Measurements from ENCODE around the gene FAM149A.
A peak's percentile ranks its signal among the peaks of the same experiment; 100 is the strongest.

FAM149A gene

GRCh38 chr4:186104114-186104889, at the start of gene FAM149A:
Gene FAM149A (plus strand): TSS chr4:186104704.
- Histone ChIP-seq H3K9me3 (ENCODE audit: insufficient read depth, low read length) (no peaks in the 10 kb centered on the region), H3K9me2 (replicated peaks; ENCODE audit: insufficient read depth, low read length) (no peaks in the 10 kb centered on the region), H3K4me3 (ENCODE audit: insufficient read depth, low read length, poor library complexity, severe bottlenecking) (peak within 1 kb of the TSS; percentile 48), H2AFZ (ENCODE audit: low read depth, low read length, severe bottlenecking) (no peak within 1 kb of the TSS), H3K4me2 (ENCODE audit: low read depth, low read length, poor library complexity, severe bottlenecking) (peak within 1 kb of the TSS; percentile 58), H3K36me3 (ENCODE audit: low read length) (no peaks in the 10 kb centered on the region), H3K27me3 (ENCODE audit: low read length) (no peaks in the 10 kb centered on the region), H3K27ac (ENCODE audit: low read depth, low read length) (no peak within 1 kb of the TSS), H3F3A (ENCODE audit: insufficient read depth) (no peaks in the 10 kb centered on the region), H3K79me2 (ENCODE audit: insufficient read depth, low read length) (no peaks in the 10 kb centered on the region), H3K9ac (ENCODE audit: low read length) (peak within 1 kb of the TSS; percentile 40), H4K20me1 (ENCODE audit: low read depth, low read length) (no peaks in the 10 kb centered on the region)
- TF ChIP-seq EZH2phosphoT487 (conservative IDR thresholded peaks at IDR 0.05; ENCODE audit: low read length) (no peak), CTCF (IDR thresholded peaks at IDR 0.05; ENCODE audit: insufficient read depth, low read length, poor library complexity, severe bottlenecking) (no peak)

- TF ChIP-seq EZH2phosphoT487 (conservative IDR thresholded peaks at IDR 0.05; ENCODE audit: low read length) (no peak), CTCF (IDR thresholded peaks at IDR 0.05; ENCODE audit: insufficient read depth, low read length, poor library complexity, severe bottlenecking) (no peak)
Observed at GRCh38 chr4:186058253-186058979, 46.1 kb upstream of the FAM149A start.

DNA sequence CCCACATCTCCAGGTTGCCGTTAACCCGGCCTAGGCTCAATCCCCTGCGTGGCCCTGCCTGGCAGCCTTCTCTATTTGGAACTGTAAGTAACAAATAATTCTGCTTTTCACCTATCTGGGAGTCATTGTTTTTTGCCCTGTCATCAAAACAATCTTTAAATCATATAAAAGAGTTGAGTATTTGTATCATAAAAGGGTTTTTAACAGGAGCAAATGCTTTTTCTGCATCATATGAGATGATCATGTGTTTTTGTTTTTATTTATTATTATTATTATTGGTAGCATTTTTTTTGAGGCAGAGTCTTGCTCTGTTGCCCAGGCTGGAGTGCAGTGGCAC, 45.6 kb upstream of the FAM149A start:
- H2AFZ ChIP-seq (ENCODE audit: low read depth, low read length, severe bottlenecking) = no peak overlapping the region
- TF ChIP-seq CTCF (IDR thresholded peaks at IDR 0.05; ENCODE audit: insufficient read depth, low read length, poor library complexity, severe bottlenecking) (no peak), EZH2phosphoT487 (conservative IDR thresholded peaks at IDR 0.05; ENCODE audit: low read length) (no peak)
- H3K9me3 ChIP-seq (ENCODE audit: insufficient read depth, low read length) = no peaks in the 10 kb centered on the region
- no peaks in the 10 kb centered on the region for H4K20me1 ChIP-seq (ENCODE audit: low read depth, low read length)
- H3K4me3 ChIP-seq (ENCODE audit: insufficient read depth, low read length, poor library complexity, severe bottlenecking) = no peak overlapping the region
- H3K27me3 ChIP-seq (ENCODE audit: low read length) = no peaks in the 10 kb centered on the region
- no peak overlapping the region for H3K27ac ChIP-seq (ENCODE audit: low read depth, low read length)
- H3K9ac ChIP-seq (ENCODE audit: low read length) = no peak overlapping the region
- H3K4me2 ChIP-seq (ENCODE audit: low read depth, low read length, poor library complexity, severe bottlenecking) = no peak overlapping the region
- H3K36me3 ChIP-seq (ENCODE audit: low read length) = no peaks in the 10 kb centered on the region
- H3K9me2 ChIP-seq (replicated peaks; ENCODE audit: insufficient read depth, low read length) = no peaks in the 10 kb centered on the region
- no peaks in the 10 kb centered on the region for H3K79me2 ChIP-seq (ENCODE audit: insufficient read depth, low read length)
- H3F3A ChIP-seq (ENCODE audit: insufficient read depth) = no peaks in the 10 kb centered on the region

More at GRCh38 chr4:186058253-186058979, 46.1 kb upstream of the FAM149A start:
- Histone ChIP-seq H4K20me1 (ENCODE audit: low read depth, low read length) (no peaks in the 10 kb centered on the region), H2AFZ (ENCODE audit: low read depth, low read length, severe bottlenecking) (no peak overlapping the region), H3K79me2 (ENCODE audit: insufficient read depth, low read length) (no peaks in the 10 kb centered on the region), H3K9ac (ENCODE audit: low read length) (no peak overlapping the region), H3F3A (ENCODE audit: insufficient read depth) (no peaks in the 10 kb centered on the region), H3K27me3 (ENCODE audit: low read length) (no peaks in the 10 kb centered on the region), H3K4me2 (ENCODE audit: low read depth, low read length, poor library complexity, severe bottlenecking) (no peak overlapping the region), H3K9me3 (ENCODE audit: insufficient read depth, low read length) (no peaks in the 10 kb centered on the region), H3K4me3 (ENCODE audit: insufficient read depth, low read length, poor library complexity, severe bottlenecking) (no peak overlapping the region), H3K36me3 (ENCODE audit: low read length) (no peaks in the 10 kb centered on the region), H3K27ac (ENCODE audit: low read depth, low read length) (no peak overlapping the region), H3K9me2 (replicated peaks; ENCODE audit: insufficient read depth, low read length) (no peaks in the 10 kb centered on the region)
